HG03457 (cell line): Measurements from ENCODE around the gene KCNJ13.
"Not testable (repeated sequence)": the region's sequence is repeated elsewhere in the genome, so short reads cannot be mapped to it uniquely, and the experiment has no call there.

Source experiments
- ATAC-seq: cut with Tn5 transposase; IDR thresholded peaks from one replicate; pipeline ENCODE4 v1.9.1; 2021; ENCODE audit warnings: moderate number of reproducible peaks; ENCODE audit not compliant: unreplicated experiment

The KCNJ13 gene

GRCh38 chr2:232770207-232770606 lies 6.2 kb downstream of the KCNJ13 start:
- ATAC-seq: no peak

GRCh38 chr2:232767866-232768265 lies 8.5 kb downstream of the KCNJ13 start:
- no peak for ATAC-seq

- ATAC-seq: no peak
Observed at GRCh38 chr2:232761301-232761907, 15.0 kb downstream of the KCNJ13 start.

- ATAC-seq: no peak
Observed at GRCh38 chr2:232757905-232758304, 18.5 kb downstream of the KCNJ13 start.

- ATAC-seq: no peak
Observed at GRCh38 chr2:232750135-232750671, 26.2 kb downstream of the KCNJ13 start.

GRCh38 chr2:232749331-232749730 lies 27.0 kb downstream of the KCNJ13 start:
- no peak for ATAC-seq

- ATAC-seq: no peak
Observed at GRCh38 chr2:232748038-232748437, 28.3 kb downstream of the KCNJ13 start.

- no peak for ATAC-seq
Observed at GRCh38 chr2:232744963-232745362, 31.4 kb downstream of the KCNJ13 start.

- no peak for ATAC-seq
Observed at GRCh38 chr2:232741972-232742371, 34.4 kb downstream of the KCNJ13 start.

GRCh38 chr2:232741294-232741693 lies 35.1 kb downstream of the KCNJ13 start:
- ATAC-seq: no peak

GRCh38 chr2:232731470-232731869 lies 44.9 kb downstream of the KCNJ13 start:
- ATAC-seq: no peak

- no peak for ATAC-seq
Observed at GRCh38 chr2:232728785-232729184, 47.6 kb downstream of the KCNJ13 start.

GRCh38 chr2:232723027-232723426 lies 53.3 kb downstream of the KCNJ13 start:
- ATAC-seq: no peak

- no peak for ATAC-seq
Observed at GRCh38 chr2:232721882-232722281, 54.5 kb downstream of the KCNJ13 start.

- no peak for ATAC-seq
Observed at GRCh38 chr2:232721261-232721660, 55.1 kb downstream of the KCNJ13 start.

- not testable (repeated sequence) for ATAC-seq
Observed at GRCh38 chr2:232720056-232720455, 56.3 kb downstream of the KCNJ13 start.
